HepG2 (cell line): ENCODE results near the gene NCOA3. TPM values are rescaled to one million over a fixed set of nuclear protein-coding genes. Genes with fewer than 3 reads are reported as not detected.

ENCODE experiments used
- ATAC-seq: fragments of 200-7000 bp; cut with Tn5 transposase; 3 replicates; pipeline ENCODE4 v1.9.1; 2020; ENCODE audit warnings: mild to moderate bottlenecking, moderate library complexity
- BruUV-seq: library from RNA; stranded (reverse); fragments of 400-500 nt; replicated peaks from 2 replicates; lab custom pipeline; 2021; lab: Mats Ljungman, UMichigan
- CTCF ChIA-PET: fragments of 300-600 bp; formaldehyde crosslinking; extraction: SDS; loops from one replicate; lab custom pipeline; 2021; ENCODE audit warnings: low total read pairs, inconsistent platforms, low intra/inter-chr PET ratio; lab: Yijun Ruan, JAX
- POLR2A ChIA-PET: fragments of 350-600 bp; sonication (Branson Sonifier 250); formaldehyde crosslinking; loops from one replicate; lab custom pipeline; 2020; ENCODE audit warnings: antibody characterized with exemption, inconsistent platforms; lab: Yijun Ruan, JAX
- DNase-seq: peaks from one replicate; pipeline ENCODE4 v3.0.0-alpha.2; 2015; ENCODE audit warnings: low spot score
- FAIRE-seq: peaks from 3 replicates; lab custom pipeline; 2011; peaks lifted over from hg19 to GRCh38; lab: Jason Lieb, UNC
- H2AFZ ChIP-seq: one replicate; pipeline ENCODE4 v1.6.1; 2011; ENCODE audit warnings: low read length, inconsistent platforms
- H3K27ac ChIP-seq: fragments of 300-600 bp; 3 replicates; pipeline ENCODE4 v1.8.0; 2011; ENCODE audit warnings: mixed run types, mild to moderate bottlenecking, mixed read lengths, low read length, inconsistent platforms; ENCODE audit not compliant: insufficient read depth; ENCODE audit errors: extremely low read length
- H3K27me3 ChIP-seq, 2 experiments: fragments of 200-600 bp in 1 of 2; 2 replicates in 1 of 2; 3 replicates in 1 of 2; pipeline versions ENCODE4 v1.6.0 to v1.8.0; 2011; ENCODE audit warnings: low read length in 2 of 2, mild to moderate bottlenecking in 2 of 2, moderate library complexity in 2 of 2, inconsistent platforms in 1 of 2; ENCODE audit not compliant: insufficient read depth in 2 of 2, control insufficient read depth in 1 of 2
- H3K36me3 ChIP-seq, 2 experiments: fragments of 200-600 bp in 1 of 2; replicated peaks in 1 of 2; 2 replicates in 1 of 2; 3 replicates in 1 of 2; pipeline versions ENCODE4 v1.5.1 to v1.8.0; 2011; ENCODE audit warnings: low read length in 2 of 2, inconsistent platforms in 1 of 2; ENCODE audit not compliant: insufficient read depth in 2 of 2, control insufficient read depth in 1 of 2
- H3K4me1 ChIP-seq: 2 replicates; pipeline ENCODE4 v1.5.1; 2012; ENCODE audit warnings: low read length, inconsistent platforms; ENCODE audit not compliant: insufficient read depth
- H3K4me2 ChIP-seq: 2 replicates; pipeline ENCODE4 v1.6.0; 2011; ENCODE audit warnings: low read depth, low read length, inconsistent platforms
- H3K4me3 ChIP-seq, 3 experiments: fragments of 200-600 bp in 1 of 3; sonication (generic), shearing (Covaris generic) in 1 of 3; replicated peaks in 1 of 3; 2 replicates each; pipeline ENCODE4 v1.5.1; 2011 to 2016; ENCODE audit warnings: low read length in 3 of 3, inconsistent platforms in 2 of 3, low read depth in 2 of 3, mild to moderate bottlenecking in 2 of 3, control low read depth in 1 of 3, mixed read lengths in 1 of 3; ENCODE audit not compliant: insufficient read depth in 1 of 3
- H3K79me2 ChIP-seq: one replicate; pipeline ENCODE4 v1.6.1; 2011; ENCODE audit warnings: low read length, inconsistent platforms; ENCODE audit not compliant: insufficient read depth
- H3K9ac ChIP-seq: 2 replicates; pipeline ENCODE4 v1.6.0; 2011; ENCODE audit warnings: mild to moderate bottlenecking, low read depth, low read length, inconsistent platforms; ENCODE audit not compliant: insufficient read depth
- H3K9me3 ChIP-seq: 2 replicates; pipeline ENCODE4 v1.5.1; 2012; ENCODE audit warnings: mild to moderate bottlenecking, low read length
- H4K20me1 ChIP-seq: 2 replicates; pipeline ENCODE4 v1.6.0; 2011; ENCODE audit warnings: inconsistent platforms, mild to moderate bottlenecking, low read length, moderate library complexity; ENCODE audit not compliant: insufficient read depth
- ATF4 ChIP-seq, 2 experiments: fragments of 450-650 bp in 1 of 2; sonication (generic) in 1 of 2; formaldehyde crosslinking; IDR thresholded peaks; 2 replicates each; pipeline versions ENCODE4 v1.5.0 to v1.8.0; 2020 to 2022; ENCODE audit warnings: mild to moderate bottlenecking in 1 of 2, missing genetic modification reagents in 1 of 2
- BRCA1 ChIP-seq: sonication (generic); formaldehyde crosslinking; IDR thresholded peaks from 2 replicates; pipeline ENCODE4 v1.4.0; 2020; ENCODE audit warnings: missing genetic modification reagents
- FOXA1 ChIP-seq, 2 experiments: fragments of 450-650 bp in 1 of 2; sonication (generic) in 1 of 2; formaldehyde crosslinking in 1 of 2; IDR thresholded peaks; 2 replicates each; pipeline versions ENCODE4 v1.4.0 to v1.6.1; 2016 to 2020; ENCODE audit warnings: missing genetic modification reagents in 1 of 2
- NKX3-1 ChIP-seq: sonication (generic); formaldehyde crosslinking; IDR thresholded peaks from 2 replicates; pipeline ENCODE4 v1.5.0; 2020; ENCODE audit warnings: missing genetic modification reagents
- TEAD3 ChIP-seq: optimal IDR thresholded peaks from 2 replicates; pipeline ENCODE3; 2016; ENCODE audit warnings: borderline replicate concordance
- TEF ChIP-seq: sonication (generic); formaldehyde crosslinking; IDR thresholded peaks from 2 replicates; pipeline ENCODE4 v1.5.0; 2020; ENCODE audit warnings: missing genetic modification reagents
- ZBTB33 ChIP-seq: sonication (generic); formaldehyde crosslinking; IDR thresholded peaks from 2 replicates; pipeline ENCODE4 v1.4.0; 2020; ENCODE audit warnings: missing genetic modification reagents
- ZKSCAN1 ChIP-seq: fragments of 150-350 bp; IDR thresholded peaks from 2 replicates; pipeline ENCODE4 v1.6.1; 2014; ENCODE audit warnings: low read length
- WGBS: methylation state at CpG from one replicate; pipeline ENCODE4 v1.1.6; 2017; ENCODE audit warnings: low lambda C conversion rate; 5-methylcytosine and 5-hydroxymethylcytosine counted together
- in situ Hi-C: cut with HindIII; loops from 2 replicates; pipeline ENCODE4 v1.10.0; 2017; ENCODE audit warnings: low pct_unique_long_range_greater_than_20kb; ENCODE audit not compliant: extremely low pct_ligation_motif_present
- intact Hi-C: fragments of 100-400 bp; cut with micrococcal nuclease; formaldehyde crosslinking; loops from one replicate; pipeline ENCODE4 v1.10.0; 2022; ENCODE audit not compliant: unreplicated experiment
- polyA plus RNA-seq, 8 experiments: library from polyadenylated mRNA; depleted of rRNA in 3 of 8; stranded (reverse) in 7 of 8; unstranded in 1 of 8; fragments of >200 nt; fragmentation: Illumina TruSeq in 4 of 8; extraction: Trizol in 4 of 8; gene quantifications; 2 replicates each; pipeline versions ENCODE4 v1.2.1 to v1.2.3, GENCODE V29; 2011 to 2016; ENCODE audit warnings: low read depth in 4 of 8, missing spikeins in 1 of 8, mixed read lengths in 1 of 8; ENCODE audit not compliant: insufficient read depth in 1 of 8
- total RNA-seq, 5 experiments: library from RNA; depleted of rRNA; stranded (reverse); fragments of >200 nt; fragmentation: Illumina TruSeq; extraction: Trizol; gene quantifications; 2 replicates each; pipeline ENCODE4 v1.2.3, GENCODE V29; 2016; ENCODE audit warnings: low read depth in 1 of 5
- TF ChIP-seq, protein P1 (sequence below): IDR thresholded peaks from 2 replicates; pipeline ENCODE4 v1.4.0; 2020; ENCODE audit warnings: mild to moderate bottlenecking, missing genetic modification reagents

NCOA3 gene
- total and polyA plus RNA-seq, 2 of the 13 experiments (the other 11 are each of a cell fraction or from before 2014, with no cell fraction given): 35.0 to 56.8 TPM

GRCh38 chr20:47656318-47656717 lies 154.6 kb downstream of the NCOA3 start:
- DNase-seq (no peak), FAIRE-seq (peak; percentile 26), ATAC-seq (no peak)
- H3K9me3 ChIP-seq: no peaks in the 10 kb centered on the region
- H3K4me1 ChIP-seq: peaks cover 24% of the 10 kb centered on the region
- no TSS peak for BruUV-seq
- no peak overlapping the region for H3K9ac ChIP-seq
- TF ChIP-seq ZBTB33 (CRISPR knock-in tag) (no peak), TEF (CRISPR knock-in tag) (no peak)
- no peak overlapping the region for H3K27ac ChIP-seq
- POLR2A ChIA-PET: no interaction called here
- CTCF ChIA-PET: no interaction called here
- H3K4me2 ChIP-seq: no peak overlapping the region
- in situ Hi-C loops (no loop called here), intact Hi-C loops (no loop called here)
- no peaks in the 10 kb centered on the region for H4K20me1 ChIP-seq
- no peaks in the 10 kb centered on the region for H3K27me3 ChIP-seq
- no peaks in the 10 kb centered on the region for H3K79me2 ChIP-seq
- no peak overlapping the region for H2AFZ ChIP-seq
- 95% methylated on average over 2 of the region's 2 CpGs for WGBS
- H3K4me3 ChIP-seq: no peak overlapping the region
- H3K36me3 ChIP-seq: peaks cover 24 to 68% of the 10 kb centered on the region in 2 experiments

DNA sequence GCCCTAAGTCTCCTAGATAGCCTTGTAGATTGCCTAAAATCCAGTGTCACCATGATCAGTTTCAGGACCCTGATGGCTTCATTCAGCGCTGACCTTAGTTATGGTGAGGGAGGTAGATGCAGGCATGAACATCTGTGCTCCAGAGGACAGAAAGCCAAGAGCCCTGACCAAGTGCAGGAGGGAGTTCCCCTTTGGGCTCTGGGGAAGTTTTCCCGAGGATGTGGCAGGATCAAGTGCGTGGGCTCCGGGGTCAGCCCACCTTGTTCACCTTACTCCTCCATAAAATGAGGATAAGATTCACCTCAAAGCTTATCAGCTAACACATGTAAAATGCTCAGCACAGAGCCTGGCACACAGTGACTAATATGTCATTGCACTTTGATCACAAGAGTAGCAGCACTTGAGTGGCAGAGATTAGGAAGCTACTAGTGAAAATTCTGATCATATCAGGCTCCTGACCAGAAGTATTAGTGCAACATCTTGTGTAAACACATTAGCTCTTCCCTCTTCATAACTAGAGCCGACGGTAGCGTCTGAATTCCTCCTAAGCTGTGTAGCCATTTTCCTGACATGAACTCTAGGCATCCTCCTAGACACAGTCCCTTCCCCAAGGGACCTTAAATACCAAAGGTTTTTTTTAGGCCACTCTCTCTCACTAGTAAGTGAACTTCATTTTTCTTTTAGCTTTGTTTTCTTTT lies 158.4 kb downstream of the NCOA3 start:
- POLR2A ChIA-PET: no interaction called here
- no peak for TF ChIP-seq ZKSCAN1
- TF ChIP-seq TEAD3 (CRISPR knock-in tag): peak; percentile 6
- no peak for TF ChIP-seq ATF4 (CRISPR knock-in tag; IDR thresholded peaks at IDR 0.05)
- no peak for TF ChIP-seq BRCA1 (CRISPR knock-in tag)
- TF ChIP-seq, protein P1, sequence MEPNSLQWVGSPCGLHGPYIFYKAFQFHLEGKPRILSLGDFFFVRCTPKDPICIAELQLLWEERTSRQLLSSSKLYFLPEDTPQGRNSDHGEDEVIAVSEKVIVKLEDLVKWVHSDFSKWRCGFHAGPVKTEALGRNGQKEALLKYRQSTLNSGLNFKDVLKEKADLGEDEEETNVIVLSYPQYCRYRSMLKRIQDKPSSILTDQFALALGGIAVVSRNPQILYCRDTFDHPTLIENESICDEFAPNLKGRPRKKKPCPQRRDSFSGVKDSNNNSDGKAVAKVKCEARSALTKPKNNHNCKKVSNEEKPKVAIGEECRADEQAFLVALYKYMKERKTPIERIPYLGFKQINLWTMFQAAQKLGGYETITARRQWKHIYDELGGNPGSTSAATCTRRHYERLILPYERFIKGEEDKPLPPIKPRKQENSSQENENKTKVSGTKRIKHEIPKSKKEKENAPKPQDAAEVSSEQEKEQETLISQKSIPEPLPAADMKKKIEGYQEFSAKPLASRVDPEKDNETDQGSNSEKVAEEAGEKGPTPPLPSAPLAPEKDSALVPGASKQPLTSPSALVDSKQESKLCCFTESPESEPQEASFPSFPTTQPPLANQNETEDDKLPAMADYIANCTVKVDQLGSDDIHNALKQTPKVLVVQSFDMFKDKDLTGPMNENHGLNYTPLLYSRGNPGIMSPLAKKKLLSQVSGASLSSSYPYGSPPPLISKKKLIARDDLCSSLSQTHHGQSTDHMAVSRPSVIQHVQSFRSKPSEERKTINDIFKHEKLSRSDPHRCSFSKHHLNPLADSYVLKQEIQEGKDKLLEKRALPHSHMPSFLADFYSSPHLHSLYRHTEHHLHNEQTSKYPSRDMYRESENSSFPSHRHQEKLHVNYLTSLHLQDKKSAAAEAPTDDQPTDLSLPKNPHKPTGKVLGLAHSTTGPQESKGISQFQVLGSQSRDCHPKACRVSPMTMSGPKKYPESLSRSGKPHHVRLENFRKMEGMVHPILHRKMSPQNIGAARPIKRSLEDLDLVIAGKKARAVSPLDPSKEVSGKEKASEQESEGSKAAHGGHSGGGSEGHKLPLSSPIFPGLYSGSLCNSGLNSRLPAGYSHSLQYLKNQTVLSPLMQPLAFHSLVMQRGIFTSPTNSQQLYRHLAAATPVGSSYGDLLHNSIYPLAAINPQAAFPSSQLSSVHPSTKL (CRISPR knock-in tag): peak; percentile 47; the same call in 1 of the 2 replicates
- no peak for TF ChIP-seq NKX3-1 (CRISPR knock-in tag)
- TF ChIP-seq FOXA1 (IDR thresholded peaks at IDR 0.05): no peak
- TF ChIP-seq FOXA1 (CRISPR knock-in tag; IDR thresholded peaks at IDR 0.05): peak; percentile 72

More for the DNA sequence above, 158.4 kb downstream of the NCOA3 start:
- peak overlapping the region; percentile 22; the same call in 1 of the 2 replicates for H3K4me2 ChIP-seq
- intact Hi-C loops (no loop called here), in situ Hi-C loops (no loop called here)
- H3K27me3 ChIP-seq: no peaks in the 10 kb centered on the region
- H3K9me3 ChIP-seq: no peaks in the 10 kb centered on the region
- WGBS: 43% methylated on average over 7 of the region's 7 CpGs
- CTCF ChIA-PET: no interaction called here
- no peaks in the 10 kb centered on the region for H4K20me1 ChIP-seq
- no peak overlapping the region for H3K4me3 ChIP-seq
- peaks cover 39% of the 10 kb centered on the region for H3K4me1 ChIP-seq
- FAIRE-seq (peak; percentile 84), DNase-seq (peak; percentile 87), ATAC-seq (peak; percentile 17)
- BruUV-seq: no TSS peak
- peak overlapping the region; percentile 51 for H3K27ac ChIP-seq
- H2AFZ ChIP-seq: no peak overlapping the region
- H3K36me3 ChIP-seq: peaks cover 5 to 42% of the 10 kb centered on the region in 2 experiments
- no peak overlapping the region for H3K9ac ChIP-seq
- no peaks in the 10 kb centered on the region for H3K79me2 ChIP-seq
